ENCODE data around the gene SAMD4A. TPM values are rescaled to one million over a fixed set of nuclear protein-coding genes. Genes with fewer than 3 reads are reported as not detected.

The SAMD4A gene
- total RNA-seq, 4 donors from 2014 or later, result 7.9 to 18.7 (median 14.4) TPM

GRCh38 chr14:54708161-54708560 lies 141.2 kb downstream of the SAMD4A start:
- WGBS, 2 donors, result 83 to 89% methylated on average over 2 of the region's 2 CpGs
- TF ChIP-seq CTCF (IDR thresholded peaks at IDR 0.05) (no peak), POLR2A (IDR thresholded peaks at IDR 0.05) (no peak)
- DNase-seq (ENCODE audit: low spot score in 2 of 2), result no peak
- no peak overlapping the region for H3K4me3 ChIP-seq (ENCODE audit: low read depth, poor library complexity, severe bottlenecking)
- intact Hi-C loops (cut with DNase I; ENCODE audit: low total_unique reads), result no loop called here

- TF ChIP-seq POLR2A (IDR thresholded peaks at IDR 0.05), result no peak
- no peak for TF ChIP-seq CTCF (IDR thresholded peaks at IDR 0.05)
- intact Hi-C loops (cut with DNase I; ENCODE audit: low total_unique reads), result no loop called here
- DNase-seq (ENCODE audit: low spot score in 2 of 2), result no peak
- WGBS, 2 donors, result 86 to 87% methylated on average over 5 of the region's 5 CpGs
- H3K4me3 ChIP-seq (ENCODE audit: low read depth, poor library complexity, severe bottlenecking), result no peak overlapping the region
These were observed 142.1 kb downstream of the SAMD4A start for GRCh38 chr14:54708982-54709381.

GRCh38 chr14:54709444-54709843 lies 142.5 kb downstream of the SAMD4A start:
- intact Hi-C loops (cut with DNase I; ENCODE audit: low total_unique reads), result no loop called here
- DNase-seq (ENCODE audit: low spot score in 2 of 2), result no peak
- no peak overlapping the region for H3K4me3 ChIP-seq (ENCODE audit: low read depth, poor library complexity, severe bottlenecking)
- TF ChIP-seq POLR2A (IDR thresholded peaks at IDR 0.05) (no peak), CTCF (IDR thresholded peaks at IDR 0.05) (no peak)
- WGBS, 2 donors, result 81 to 85% methylated on average over 2 of the region's 2 CpGs

- H3K4me3 ChIP-seq (ENCODE audit: low read depth, poor library complexity, severe bottlenecking), result no peak overlapping the region
- TF ChIP-seq CTCF (IDR thresholded peaks at IDR 0.05), result no peak
- TF ChIP-seq POLR2A (IDR thresholded peaks at IDR 0.05), result no peak
- intact Hi-C loops (cut with DNase I; ENCODE audit: low total_unique reads), result no loop called here
- no peak for DNase-seq (ENCODE audit: low spot score in 2 of 2)
These were observed 142.9 kb downstream of the SAMD4A start for GRCh38 chr14:54709867-54710266.

- TF ChIP-seq POLR2A (IDR thresholded peaks at IDR 0.05) (no peak), CTCF (IDR thresholded peaks at IDR 0.05) (no peak)
- H3K4me3 ChIP-seq (ENCODE audit: low read depth, poor library complexity, severe bottlenecking), result no peak overlapping the region
- DNase-seq (ENCODE audit: low spot score in 2 of 2), result no peak
- intact Hi-C loops (cut with DNase I; ENCODE audit: low total_unique reads), result no loop called here
- whole genome bisulfite sequencing, 2 donors, result 97 to 99% methylated on average over 5 of the region's 5 CpGs
These were observed 144.4 kb downstream of the SAMD4A start for GRCh38 chr14:54711312-54711711.

GRCh38 chr14:54711812-54712464 lies 145.0 kb downstream of the SAMD4A start:
- no peak for DNase-seq (ENCODE audit: low spot score in 2 of 2)
- intact Hi-C loops (cut with DNase I; ENCODE audit: low total_unique reads), result no loop called here
- TF ChIP-seq CTCF (IDR thresholded peaks at IDR 0.05) (no peak), POLR2A (IDR thresholded peaks at IDR 0.05) (no peak)
- H3K4me3 ChIP-seq (ENCODE audit: low read depth, poor library complexity, severe bottlenecking), result no peak overlapping the region
- 53% methylated on average over 5 of the region's 5 CpGs for WGBS, 2 donors

All from lower leg skin (tissue), 4 donors.